Measurements from ENCODE around the gene ITGAL. TPM values are rescaled to one million over a fixed set of nuclear protein-coding genes. Genes with fewer than 3 reads are reported as not detected.
"Not testable (repeated sequence)": the region's sequence is repeated elsewhere in the genome, so short reads cannot be mapped to it uniquely, and the experiment has no call there.

ITGAL gene
- not detected in 2 replicates for total RNA-seq (2014; rRNA removed; shearing (Covaris generic))

GRCh38 chr16:30472328-30472942 lies at the start of gene ITGAL:
Gene ITGAL (plus strand): TSS chr16:30472742. CDS start chr16:30472838, 96 bp downstream.
- no peak for DNase-seq (ENCODE audit: low read depth)

GRCh38 chr16:30428055-30428454 lies 44.5 kb upstream of the ITGAL start:
- DNase-seq (ENCODE audit: low read depth): no peak

- no peak for DNase-seq (ENCODE audit: low read depth)
Measured at GRCh38 chr16:30429418-30429677, 43.2 kb upstream of the ITGAL start.

GRCh38 chr16:30429678-30430427 lies 42.7 kb upstream of the ITGAL start, which contains the start of gene DCTPP1:
Gene DCTPP1 (minus strand): TSS chr16:30430030. CDS start chr16:30429980, 50 bp downstream.
- peak; percentile 97 for DNase-seq (ENCODE audit: low read depth)

GRCh38 chr16:30430428-30430970 lies 42.0 kb upstream of the ITGAL start:
- peak; percentile 10 for DNase-seq (ENCODE audit: low read depth)

- DNase-seq (ENCODE audit: low read depth): no peak
Measured at GRCh38 chr16:30434852-30435251, 37.7 kb upstream of the ITGAL start.

GRCh38 chr16:30437511-30438046 lies 35.0 kb upstream of the ITGAL start:
- no peak for DNase-seq (ENCODE audit: low read depth)

- no peak for DNase-seq (ENCODE audit: low read depth)
Measured at GRCh38 chr16:30438835-30439234, 33.7 kb upstream of the ITGAL start.

- DNase-seq (ENCODE audit: low read depth): no peak
Measured at GRCh38 chr16:30439720-30440348, 32.7 kb upstream of the ITGAL start.

- DNase-seq (ENCODE audit: low read depth): no peak
Measured at GRCh38 chr16:30443631-30444030, 28.9 kb upstream of the ITGAL start.

- no peak for DNase-seq (ENCODE audit: low read depth)
Measured at GRCh38 chr16:30444231-30445148, 28.1 kb upstream of the ITGAL start.

- no peak for DNase-seq (ENCODE audit: low read depth)
Measured at GRCh38 chr16:30445149-30445407, 27.5 kb upstream of the ITGAL start.

- peak; percentile 94 for DNase-seq (ENCODE audit: low read depth)
Measured at GRCh38 chr16:30445408-30446202, 26.9 kb upstream of the ITGAL start, which contains the start of gene SEPHS2. Gene SEPHS2 (minus strand): TSS chr16:30445874. CDS start chr16:30445727, 147 bp downstream.

GRCh38 chr16:30446203-30446595 lies 26.3 kb upstream of the ITGAL start:
- no peak for DNase-seq (ENCODE audit: low read depth)

- no peak for DNase-seq (ENCODE audit: low read depth)
Measured at GRCh38 chr16:30447512-30448226, 24.9 kb upstream of the ITGAL start.

GRCh38 chr16:30449116-30449435 lies 23.5 kb upstream of the ITGAL start:
- no peak for DNase-seq (ENCODE audit: low read depth)

- DNase-seq (ENCODE audit: low read depth): not testable (repeated sequence)
Measured at GRCh38 chr16:30452709-30453580, 19.6 kb upstream of the ITGAL start.

- DNase-seq (ENCODE audit: low read depth): no peak
Measured at GRCh38 chr16:30456302-30456701, 16.2 kb upstream of the ITGAL start.

GRCh38 chr16:30457256-30457655 lies 15.3 kb upstream of the ITGAL start:
- no peak for DNase-seq (ENCODE audit: low read depth)

Measured in Daoy (cell line).